WTC11 (cell line): Measurements from ENCODE around the gene UNC93B1. TPM values are rescaled to one million over a fixed set of nuclear protein-coding genes. Genes with fewer than 3 reads are reported as not detected.

ENCODE experiments used
- ATAC-seq: fragments of 200-7000 bp; cut with Tn5 transposase; 2 replicates; pipeline ENCODE4 v1.10.0; 2021; ENCODE audit warnings: mild to moderate bottlenecking, moderate library complexity
- CTCF ChIA-PET: fragments of 300-600 bp; sonication (Branson Sonifier 250); formaldehyde crosslinking; loops from one replicate; lab custom pipeline; 2021; ENCODE audit warnings: antibody characterized with exemption; lab: Charles Lee
- POLR2A ChIA-PET: fragments of 350-600 bp; sonication (Branson Sonifier 250); formaldehyde crosslinking; loops from one replicate; lab custom pipeline; 2021; ENCODE audit warnings: antibody characterized with exemption; lab: Charles Lee
- DNase-seq: peaks from one replicate; pipeline ENCODE4 v3.0.0; 2021; ENCODE audit warnings: low spot score
- H3K27ac Mint-ChIP-seq: 2 replicates; pipeline ENCODE4 v1.8.0; 2021; ENCODE audit warnings: mixed read lengths
- H3K27me3 Mint-ChIP-seq: 2 replicates; pipeline ENCODE4 v1.8.0; 2021; ENCODE audit warnings: low read depth, mild to moderate bottlenecking, moderate library complexity, mixed read lengths
- H3K36me3 Mint-ChIP-seq: 2 replicates; pipeline ENCODE4 v1.8.0; 2021; ENCODE audit warnings: mixed read lengths
- H3K4me1 Mint-ChIP-seq: 2 replicates; pipeline ENCODE4 v1.8.0; 2022; ENCODE audit warnings: mixed read lengths
- H3K4me3 Mint-ChIP-seq: 2 replicates; pipeline ENCODE4 v1.8.0; 2021; ENCODE audit warnings: mild to moderate bottlenecking, moderate library complexity, mixed read lengths
- H3K9me3 Mint-ChIP-seq: 2 replicates; pipeline ENCODE4 v1.8.0; 2021; ENCODE audit warnings: mixed read lengths
- CBFB ChIP-seq: sonication (generic); formaldehyde crosslinking; IDR thresholded peaks from 2 replicates; pipeline ENCODE4 v1.8.1; 2022; ENCODE audit warnings: mild to moderate bottlenecking, low read depth, missing genetic modification reagents
- ELF4 ChIP-seq: sonication (generic); formaldehyde crosslinking; IDR thresholded peaks from 2 replicates; pipeline ENCODE4 v1.8.1; 2022; ENCODE audit warnings: low read depth, mild to moderate bottlenecking, moderate library complexity, missing genetic modification reagents
- FOXJ3 ChIP-seq: sonication (generic); formaldehyde crosslinking; IDR thresholded peaks from 2 replicates; pipeline ENCODE4 v1.9.0; 2021; ENCODE audit warnings: missing genetic modification reagents, mild to moderate bottlenecking, borderline replicate concordance
- FOXP1 ChIP-seq: sonication (generic); formaldehyde crosslinking; IDR thresholded peaks from 2 replicates; pipeline ENCODE4 v1.8.0; 2022; ENCODE audit warnings: missing genetic modification reagents, mild to moderate bottlenecking, moderate library complexity, borderline replicate concordance
- NFATC4 ChIP-seq: fragments of 250-450 bp; sonication (Bioruptor Pico); IDR thresholded peaks from 2 replicates; pipeline ENCODE4 v1.9.0; 2021; ENCODE audit warnings: mild to moderate bottlenecking
- NFE2L1 ChIP-seq: sonication (generic); formaldehyde crosslinking; IDR thresholded peaks from 2 replicates; pipeline ENCODE4 v1.8.1; 2023; ENCODE audit warnings: missing genetic modification reagents
- NFYB ChIP-seq: sonication (generic); formaldehyde crosslinking; conservative IDR thresholded peaks from 2 replicates; pipeline ENCODE4 v1.8.0; 2022; ENCODE audit warnings: low read depth, missing genetic modification reagents
- RELA ChIP-seq: sonication (generic); formaldehyde crosslinking; IDR thresholded peaks from 2 replicates; pipeline ENCODE4 v1.8.1; 2022; ENCODE audit warnings: missing genetic modification reagents, mild to moderate bottlenecking, borderline replicate concordance
- RORB ChIP-seq: fragments of 250-450 bp; sonication (Bioruptor Pico); IDR thresholded peaks from 2 replicates; pipeline ENCODE4 v1.9.0; 2021; ENCODE audit warnings: mild to moderate bottlenecking
- SP1 ChIP-seq: sonication (generic); formaldehyde crosslinking; conservative IDR thresholded peaks from 2 replicates; pipeline ENCODE4 v1.8.1; 2022; ENCODE audit warnings: missing genetic modification reagents
- ZNF121 ChIP-seq: sonication (generic); formaldehyde crosslinking; IDR thresholded peaks from 2 replicates; pipeline ENCODE4 v1.8.0; 2023; ENCODE audit warnings: missing genetic modification reagents
- ZNF138 ChIP-seq: sonication (generic); formaldehyde crosslinking; conservative IDR thresholded peaks from 2 replicates; pipeline ENCODE4 v1.8.1; 2022; ENCODE audit warnings: mild to moderate bottlenecking, moderate library complexity, missing genetic modification reagents
- ZNF423 ChIP-seq: fragments of 250-450 bp; sonication (Bioruptor Pico); IDR thresholded peaks from 2 replicates; pipeline ENCODE4 v2.1.2; 2022; ENCODE audit warnings: mild to moderate bottlenecking, moderate library complexity
- ZNF671 ChIP-seq: fragments of 250-450 bp; sonication (Bioruptor Pico); IDR thresholded peaks from 2 replicates; pipeline ENCODE4 v1.8.0; 2021; ENCODE audit warnings: mild to moderate bottlenecking
- total RNA-seq: library from RNA; stranded (reverse); gene quantifications from 3 replicates; pipeline ENCODE4 v1.2.3, GENCODE V29; 2021
- TF ChIP-seq, protein P1 (sequence below): sonication (generic); formaldehyde crosslinking; IDR thresholded peaks from 2 replicates; pipeline ENCODE4 v1.8.0; 2022; ENCODE audit warnings: mild to moderate bottlenecking, missing genetic modification reagents
- TF ChIP-seq, protein P2 (sequence below): fragments of 250-450 bp; sonication (Bioruptor Pico); IDR thresholded peaks from 2 replicates; pipeline ENCODE4 v1.9.0; 2021; ENCODE audit warnings: mild to moderate bottlenecking, borderline replicate concordance
- TF ChIP-seq, protein P3 (sequence below): fragments of 250-450 bp; sonication (Bioruptor Pico); conservative IDR thresholded peaks from 2 replicates; pipeline ENCODE4 v1.9.0; 2021; ENCODE audit warnings: mild to moderate bottlenecking
- TF ChIP-seq, protein P4 (sequence below): sonication (generic); formaldehyde crosslinking; IDR thresholded peaks from 2 replicates; pipeline ENCODE4 v1.8.0; 2022; ENCODE audit warnings: missing genetic modification reagents
- TF ChIP-seq, protein P5 (sequence below): sonication (generic); formaldehyde crosslinking; IDR thresholded peaks from 2 replicates; pipeline ENCODE4 v1.8.1; 2023; ENCODE audit warnings: mild to moderate bottlenecking, missing genetic modification reagents, moderate library complexity

Gene UNC93B1
- total RNA-seq, 1 experiment from 2014 or later = 27.9 TPM

DNA sequence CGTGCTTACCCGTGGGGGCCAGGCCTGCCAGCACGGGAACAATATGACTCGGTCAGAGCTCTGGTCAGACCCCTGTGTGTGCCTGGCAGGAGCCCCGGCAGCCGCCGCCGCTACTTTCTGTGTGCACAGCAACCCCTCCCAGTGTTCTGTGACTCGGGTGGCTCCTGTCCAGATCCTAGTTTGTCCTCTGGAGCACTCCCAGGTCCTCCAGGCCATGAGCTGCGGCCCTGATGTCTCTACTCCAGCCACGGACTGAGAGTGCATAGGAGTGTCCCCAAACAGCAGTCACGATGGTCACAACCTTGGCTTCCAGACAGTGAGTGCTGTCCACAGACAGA lies 29.8 kb upstream of the UNC93B1 start:
- ChIA-PET POLR2A (no interaction called here), CTCF (no interaction called here)
- Mint-ChIP-seq H3K27me3 (no peaks in the 10 kb centered on the region), H3K27ac (no peak overlapping the region), H3K36me3 (peaks cover 9% of the 10 kb centered on the region), H3K4me3 (no peak overlapping the region), H3K4me1 (peaks cover 22% of the 10 kb centered on the region), H3K9me3 (no peaks in the 10 kb centered on the region)
- DNase-seq (no peak), ATAC-seq (no peak)
- TF ChIP-seq FOXP1 (CRISPR knock-in tag) = no peak
- no peak for TF ChIP-seq ZNF671
- TF ChIP-seq RELA = no peak
- TF ChIP-seq ZNF423 (CRISPR knock-in tag) = no peak
- TF ChIP-seq, protein P1, sequence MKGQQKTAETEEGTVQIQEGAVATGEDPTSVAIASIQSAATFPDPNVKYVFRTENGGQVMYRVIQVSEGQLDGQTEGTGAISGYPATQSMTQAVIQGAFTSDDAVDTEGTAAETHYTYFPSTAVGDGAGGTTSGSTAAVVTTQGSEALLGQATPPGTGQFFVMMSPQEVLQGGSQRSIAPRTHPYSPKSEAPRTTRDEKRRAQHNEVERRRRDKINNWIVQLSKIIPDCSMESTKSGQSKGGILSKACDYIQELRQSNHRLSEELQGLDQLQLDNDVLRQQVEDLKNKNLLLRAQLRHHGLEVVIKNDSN (CRISPR knock-in tag) = no peak
- no peak for TF ChIP-seq RORB (CRISPR knock-in tag)
- no peak for TF ChIP-seq NFE2L1 (CRISPR knock-in tag)
- TF ChIP-seq ELF4 (CRISPR knock-in tag) = no peak
- TF ChIP-seq ZNF138 = no peak
- TF ChIP-seq, protein P2, sequence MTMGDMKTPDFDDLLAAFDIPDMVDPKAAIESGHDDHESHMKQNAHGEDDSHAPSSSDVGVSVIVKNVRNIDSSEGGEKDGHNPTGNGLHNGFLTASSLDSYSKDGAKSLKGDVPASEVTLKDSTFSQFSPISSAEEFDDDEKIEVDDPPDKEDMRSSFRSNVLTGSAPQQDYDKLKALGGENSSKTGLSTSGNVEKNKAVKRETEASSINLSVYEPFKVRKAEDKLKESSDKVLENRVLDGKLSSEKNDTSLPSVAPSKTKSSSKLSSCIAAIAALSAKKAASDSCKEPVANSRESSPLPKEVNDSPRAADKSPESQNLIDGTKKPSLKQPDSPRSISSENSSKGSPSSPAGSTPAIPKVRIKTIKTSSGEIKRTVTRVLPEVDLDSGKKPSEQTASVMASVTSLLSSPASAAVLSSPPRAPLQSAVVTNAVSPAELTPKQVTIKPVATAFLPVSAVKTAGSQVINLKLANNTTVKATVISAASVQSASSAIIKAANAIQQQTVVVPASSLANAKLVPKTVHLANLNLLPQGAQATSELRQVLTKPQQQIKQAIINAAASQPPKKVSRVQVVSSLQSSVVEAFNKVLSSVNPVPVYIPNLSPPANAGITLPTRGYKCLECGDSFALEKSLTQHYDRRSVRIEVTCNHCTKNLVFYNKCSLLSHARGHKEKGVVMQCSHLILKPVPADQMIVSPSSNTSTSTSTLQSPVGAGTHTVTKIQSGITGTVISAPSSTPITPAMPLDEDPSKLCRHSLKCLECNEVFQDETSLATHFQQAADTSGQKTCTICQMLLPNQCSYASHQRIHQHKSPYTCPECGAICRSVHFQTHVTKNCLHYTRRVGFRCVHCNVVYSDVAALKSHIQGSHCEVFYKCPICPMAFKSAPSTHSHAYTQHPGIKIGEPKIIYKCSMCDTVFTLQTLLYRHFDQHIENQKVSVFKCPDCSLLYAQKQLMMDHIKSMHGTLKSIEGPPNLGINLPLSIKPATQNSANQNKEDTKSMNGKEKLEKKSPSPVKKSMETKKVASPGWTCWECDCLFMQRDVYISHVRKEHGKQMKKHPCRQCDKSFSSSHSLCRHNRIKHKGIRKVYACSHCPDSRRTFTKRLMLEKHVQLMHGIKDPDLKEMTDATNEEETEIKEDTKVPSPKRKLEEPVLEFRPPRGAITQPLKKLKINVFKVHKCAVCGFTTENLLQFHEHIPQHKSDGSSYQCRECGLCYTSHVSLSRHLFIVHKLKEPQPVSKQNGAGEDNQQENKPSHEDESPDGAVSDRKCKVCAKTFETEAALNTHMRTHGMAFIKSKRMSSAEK (CRISPR knock-in tag) = no peak
- TF ChIP-seq CBFB (CRISPR knock-in tag) = no peak
- TF ChIP-seq, protein P3, sequence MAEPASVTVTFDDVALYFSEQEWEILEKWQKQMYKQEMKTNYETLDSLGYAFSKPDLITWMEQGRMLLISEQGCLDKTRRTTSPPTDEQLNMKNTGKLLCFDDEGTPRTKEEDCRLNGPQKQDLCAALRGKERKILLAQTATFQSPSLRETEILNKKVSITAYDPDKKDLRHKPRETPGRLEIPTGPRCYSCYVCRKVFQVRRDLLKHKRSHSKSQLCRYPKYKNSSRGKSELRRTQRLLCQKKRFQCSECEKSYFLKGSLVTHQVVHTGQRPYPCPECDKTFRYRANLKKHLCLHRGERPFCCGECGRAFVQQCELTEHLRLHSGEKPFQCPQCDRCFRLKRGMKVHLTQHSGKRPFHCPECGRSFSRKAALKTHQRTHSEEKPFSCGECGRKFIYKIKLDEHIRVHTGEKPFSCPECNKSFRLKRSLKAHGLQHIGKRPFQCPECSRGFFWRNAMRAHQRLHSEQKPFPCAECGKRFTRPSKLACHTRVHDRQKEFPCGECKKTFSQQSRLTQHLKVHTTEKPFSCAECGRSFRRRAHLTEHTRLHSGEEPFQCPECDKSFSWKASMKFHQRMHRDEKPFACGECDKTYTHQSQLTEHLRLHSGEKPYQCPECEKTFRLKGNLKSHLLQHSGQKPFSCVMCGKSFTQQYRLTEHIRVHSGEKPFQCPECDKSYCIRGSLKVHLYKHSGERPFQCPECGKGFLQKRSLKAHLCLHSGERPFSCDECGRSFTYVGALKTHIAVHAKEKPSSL (CRISPR knock-in tag) = no peak
- TF ChIP-seq SP1 (CRISPR knock-in tag) = no peak
- no peak for TF ChIP-seq ZNF121
- no peak for TF ChIP-seq NFATC4 (CRISPR knock-in tag)
- TF ChIP-seq FOXJ3 (CRISPR knock-in tag) = no peak
- TF ChIP-seq, protein P4, sequence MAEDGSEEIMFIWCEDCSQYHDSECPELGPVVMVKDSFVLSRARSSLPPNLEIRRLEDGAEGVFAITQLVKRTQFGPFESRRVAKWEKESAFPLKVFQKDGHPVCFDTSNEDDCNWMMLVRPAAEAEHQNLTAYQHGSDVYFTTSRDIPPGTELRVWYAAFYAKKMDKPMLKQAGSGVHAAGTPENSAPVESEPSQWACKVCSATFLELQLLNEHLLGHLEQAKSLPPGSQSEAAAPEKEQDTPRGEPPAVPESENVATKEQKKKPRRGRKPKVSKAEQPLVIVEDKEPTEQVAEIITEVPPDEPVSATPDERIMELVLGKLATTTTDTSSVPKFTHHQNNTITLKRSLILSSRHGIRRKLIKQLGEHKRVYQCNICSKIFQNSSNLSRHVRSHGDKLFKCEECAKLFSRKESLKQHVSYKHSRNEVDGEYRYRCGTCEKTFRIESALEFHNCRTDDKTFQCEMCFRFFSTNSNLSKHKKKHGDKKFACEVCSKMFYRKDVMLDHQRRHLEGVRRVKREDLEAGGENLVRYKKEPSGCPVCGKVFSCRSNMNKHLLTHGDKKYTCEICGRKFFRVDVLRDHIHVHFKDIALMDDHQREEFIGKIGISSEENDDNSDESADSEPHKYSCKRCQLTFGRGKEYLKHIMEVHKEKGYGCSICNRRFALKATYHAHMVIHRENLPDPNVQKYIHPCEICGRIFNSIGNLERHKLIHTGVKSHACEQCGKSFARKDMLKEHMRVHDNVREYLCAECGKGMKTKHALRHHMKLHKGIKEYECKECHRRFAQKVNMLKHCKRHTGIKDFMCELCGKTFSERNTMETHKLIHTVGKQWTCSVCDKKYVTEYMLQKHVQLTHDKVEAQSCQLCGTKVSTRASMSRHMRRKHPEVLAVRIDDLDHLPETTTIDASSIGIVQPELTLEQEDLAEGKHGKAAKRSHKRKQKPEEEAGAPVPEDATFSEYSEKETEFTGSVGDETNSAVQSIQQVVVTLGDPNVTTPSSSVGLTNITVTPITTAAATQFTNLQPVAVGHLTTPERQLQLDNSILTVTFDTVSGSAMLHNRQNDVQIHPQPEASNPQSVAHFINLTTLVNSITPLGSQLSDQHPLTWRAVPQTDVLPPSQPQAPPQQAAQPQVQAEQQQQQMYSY (CRISPR knock-in tag) = no peak
- TF ChIP-seq, protein P5, sequence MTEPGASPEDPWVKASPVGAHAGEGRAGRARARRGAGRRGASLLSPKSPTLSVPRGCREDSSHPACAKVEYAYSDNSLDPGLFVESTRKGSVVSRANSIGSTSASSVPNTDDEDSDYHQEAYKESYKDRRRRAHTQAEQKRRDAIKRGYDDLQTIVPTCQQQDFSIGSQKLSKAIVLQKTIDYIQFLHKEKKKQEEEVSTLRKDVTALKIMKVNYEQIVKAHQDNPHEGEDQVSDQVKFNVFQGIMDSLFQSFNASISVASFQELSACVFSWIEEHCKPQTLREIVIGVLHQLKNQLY = no peak
- TF ChIP-seq NFYB (CRISPR knock-in tag) = no peak
